PC-9 (cell line): ENCODE measurements around the gene PSMD13. TPM values are rescaled to one million over a fixed set of nuclear protein-coding genes. Genes with fewer than 3 reads are reported as not detected.

Experiments used
- BruUV-seq: library from RNA; stranded (reverse); fragments of 400-500 nt; replicated peaks from 2 replicates; lab custom pipeline; 2021; lab: Mats Ljungman, UMichigan
- CTCF ChIA-PET: fragments of 300-600 bp; sonication (Branson Sonifier 250); formaldehyde crosslinking; loops from one replicate; lab custom pipeline; 2022; ENCODE audit warnings: antibody characterized with exemption; lab: Charles Lee
- POLR2A ChIA-PET: fragments of 300-600 bp; sonication (Branson Sonifier 250); formaldehyde crosslinking; loops from one replicate; lab custom pipeline; 2022; ENCODE audit warnings: antibody characterized with exemption; ENCODE audit not compliant: unreplicated experiment; lab: Charles Lee
- DNase-seq, 2 experiments: peaks; one replicate each; pipeline versions ENCODE4 v3.0.0 to v3.0.0-alpha.2; 2015 to 2022; ENCODE audit warnings: mixed read lengths in 1 of 2
- H2AFZ ChIP-seq: fragments of 200-600 bp; sonication (generic); 2 replicates; pipeline ENCODE4 v1.8.1; 2017; ENCODE audit warnings: antibody characterized with exemption
- H3F3A ChIP-seq: fragments of 200-600 bp; sonication (generic); 2 replicates; pipeline ENCODE4 v1.8.1; 2017; ENCODE audit warnings: antibody characterized with exemption, mild to moderate bottlenecking, low read depth; ENCODE audit not compliant: insufficient read depth
- H3K27ac ChIP-seq: fragments of 200-600 bp; sonication (generic); 2 replicates; pipeline ENCODE4 v1.6.1; 2016; ENCODE audit warnings: mixed run types
- H3K27me3 ChIP-seq: fragments of 200-600 bp; sonication (generic); 2 replicates; pipeline ENCODE4 v1.6.1; 2016; ENCODE audit warnings: low read depth, mixed run types; ENCODE audit not compliant: insufficient read depth
- H3K36me3 ChIP-seq: fragments of 200-600 bp; sonication (generic); 2 replicates; pipeline ENCODE4 v1.6.1; 2016; ENCODE audit warnings: low read depth, mixed run types
- H3K4me1 ChIP-seq: fragments of 200-600 bp; sonication (generic); replicated peaks from 2 replicates; pipeline ENCODE4 v1.6.1; 2016; ENCODE audit warnings: mixed run types; ENCODE audit not compliant: insufficient read depth
- H3K4me2 ChIP-seq: fragments of 200-600 bp; sonication (generic); 2 replicates; pipeline ENCODE4 v1.6.1; 2017; ENCODE audit warnings: mixed run types
- H3K4me3 ChIP-seq: fragments of 200-600 bp; sonication (generic); 2 replicates; pipeline ENCODE4 v1.6.1; 2016; ENCODE audit warnings: mixed run types
- H3K79me2 ChIP-seq: fragments of 200-600 bp; sonication (generic); 2 replicates; pipeline ENCODE4 v1.6.1; 2017; ENCODE audit warnings: low read depth, mixed run types
- H3K9me2 ChIP-seq: fragments of 200-600 bp; sonication (generic); 2 replicates; pipeline ENCODE4 v1.8.1; 2017; ENCODE audit warnings: mild to moderate bottlenecking; ENCODE audit not compliant: insufficient read depth
- H3K9me3 ChIP-seq: fragments of 200-600 bp; sonication (generic); 2 replicates; pipeline ENCODE4 v1.8.1; 2016; ENCODE audit warnings: low read depth; ENCODE audit not compliant: insufficient read depth
- H4K20me1 ChIP-seq: fragments of 200-600 bp; sonication (generic); 2 replicates; pipeline ENCODE4 v1.8.1; 2017; ENCODE audit not compliant: insufficient read depth
- EZH2 ChIP-seq: fragments of 200-600 bp; sonication (generic); IDR thresholded peaks from 2 replicates; pipeline ENCODE4 v1.8.0; 2017; ENCODE audit warnings: antibody characterized with exemption, low read depth
- intact Hi-C: fragments of 100-400 bp; cut with micrococcal nuclease; formaldehyde crosslinking; loops from one replicate; pipeline ENCODE4 v1.10.0; 2022; ENCODE audit not compliant: unreplicated experiment
- total RNA-seq: library from RNA; stranded (reverse); gene quantifications from 2 replicates; pipeline ENCODE4 v1.2.3, GENCODE V29; 2021
- TF ChIP-seq, protein P1 (sequence below): fragments of 200-600 bp; sonication (generic); conservative IDR thresholded peaks from 2 replicates; pipeline ENCODE4 v1.6.1; 2017; ENCODE audit warnings: mixed run types, antibody characterized with exemption, mild to moderate bottlenecking, moderate library complexity

The PSMD13 gene
- total RNA-seq, 1 experiment from 2014 or later: 143 TPM

DNA sequence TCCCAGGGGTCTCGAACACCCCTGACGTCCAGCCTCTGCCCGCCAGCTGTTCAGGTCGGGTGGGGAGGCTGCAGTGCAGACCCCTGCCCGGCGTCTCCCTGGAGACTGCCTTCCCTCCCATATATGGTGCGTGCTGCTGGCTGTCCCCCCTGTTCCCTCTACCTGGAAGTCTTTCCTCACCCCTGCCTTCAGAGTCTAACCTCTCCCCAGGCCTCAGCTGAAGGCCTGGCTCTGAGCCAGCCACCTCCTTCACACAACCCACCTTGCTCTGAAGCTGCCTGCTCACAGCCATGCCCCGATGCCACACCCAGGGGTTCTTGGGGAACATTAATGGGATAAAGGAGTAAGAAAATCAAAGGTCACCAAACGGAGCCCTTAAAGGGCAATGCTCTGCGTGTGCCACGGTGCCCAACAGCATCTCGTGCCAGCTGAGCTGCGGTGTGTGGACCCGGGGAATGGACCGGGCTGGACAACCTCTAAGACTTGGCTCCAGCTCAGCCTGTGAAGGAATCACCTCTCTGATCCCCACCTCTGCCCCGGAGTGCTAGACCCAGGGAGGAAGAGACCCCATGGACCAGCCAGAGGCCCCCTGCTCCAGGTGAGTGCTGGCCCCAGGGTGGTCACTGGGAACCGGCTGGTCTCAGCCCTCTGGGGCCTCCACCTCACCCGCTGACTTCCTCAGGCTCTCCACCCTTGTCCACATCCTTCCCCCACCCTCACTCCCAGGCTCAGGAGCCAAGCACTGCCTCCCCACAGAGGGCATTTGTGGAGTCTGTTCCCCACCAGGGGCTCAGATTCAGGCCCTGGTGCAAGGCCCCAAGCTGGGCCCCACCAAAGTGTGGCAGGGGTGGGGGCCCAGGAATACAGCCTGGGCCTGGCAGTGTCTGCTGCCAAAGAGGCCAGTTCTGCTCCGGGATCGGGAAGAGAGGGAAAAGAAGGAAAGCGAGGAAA, 41.5 kb downstream of the PSMD13 start, which contains the start of gene NLRP6:
TSS of gene NLRP6 (plus strand) at position 407 of the 951 bp plus-strand sequence. CDS start at position 570, 163 bp downstream.
- no peaks in the 10 kb centered on the region for H3K36me3 ChIP-seq

DNA sequence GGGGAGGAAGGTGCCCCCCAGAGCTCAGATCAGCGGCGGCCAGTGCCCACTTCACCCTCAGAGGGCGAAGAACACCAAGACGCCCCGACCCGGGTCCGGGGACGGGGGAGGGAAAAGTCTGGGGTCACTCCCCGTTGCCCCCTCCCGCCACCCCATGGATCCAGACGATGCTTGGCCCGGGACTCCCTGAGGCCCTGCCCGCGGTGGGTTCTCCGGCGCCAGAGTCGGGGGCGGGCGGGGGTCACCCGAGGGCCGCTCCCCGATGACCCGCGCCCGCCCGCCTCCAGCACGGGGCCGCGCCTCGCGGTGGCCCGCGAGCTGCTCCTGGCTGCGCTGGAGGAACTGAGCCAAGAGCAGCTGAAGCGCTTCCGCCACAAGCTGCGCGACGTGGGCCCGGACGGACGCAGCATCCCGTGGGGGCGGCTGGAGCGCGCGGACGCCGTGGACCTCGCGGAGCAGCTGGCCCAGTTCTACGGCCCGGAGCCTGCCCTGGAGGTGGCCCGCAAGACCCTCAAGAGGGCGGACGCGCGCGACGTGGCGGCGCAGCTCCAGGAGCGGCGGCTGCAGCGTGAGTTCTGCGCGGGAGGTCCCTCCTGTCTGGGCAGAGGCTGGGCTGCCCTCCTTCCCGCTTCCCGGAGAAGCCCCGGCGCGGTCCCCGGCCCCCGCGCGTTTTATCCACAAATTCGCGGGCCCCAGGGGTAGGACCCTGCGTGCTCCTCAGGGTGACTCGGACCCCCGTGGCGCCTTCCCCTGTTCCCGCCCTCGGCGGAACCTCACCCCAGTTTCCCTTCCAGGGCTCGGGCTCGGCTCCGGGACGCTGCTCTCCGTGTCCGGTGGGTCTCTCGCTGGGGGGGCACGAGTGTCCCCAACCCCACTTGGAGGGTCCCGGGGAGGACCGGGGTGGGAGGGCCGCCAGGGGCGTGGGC, 42.5 kb downstream of the PSMD13 start:
- no peaks in the 10 kb centered on the region for H3K9me2 ChIP-seq
- H2AFZ ChIP-seq: no peak overlapping the region
- H3K79me2 ChIP-seq: no peaks in the 10 kb centered on the region
- H4K20me1 ChIP-seq: no peaks in the 10 kb centered on the region
- H3K27ac ChIP-seq: no peak overlapping the region
- no peaks in the 10 kb centered on the region for H3K4me1 ChIP-seq
- intact Hi-C loops: no loop called here
- H3K27me3 ChIP-seq: no peaks in the 10 kb centered on the region
- no peak overlapping the region for H3K4me2 ChIP-seq
- H3K9me3 ChIP-seq: no peaks in the 10 kb centered on the region
- no TSS peak for BruUV-seq
- DNase-seq: no peak
- ChIA-PET POLR2A (no interaction called here), CTCF (no interaction called here)
- no peaks in the 10 kb centered on the region for H3F3A ChIP-seq
- no peak for TF ChIP-seq EZH2
- TF ChIP-seq, protein P1, sequence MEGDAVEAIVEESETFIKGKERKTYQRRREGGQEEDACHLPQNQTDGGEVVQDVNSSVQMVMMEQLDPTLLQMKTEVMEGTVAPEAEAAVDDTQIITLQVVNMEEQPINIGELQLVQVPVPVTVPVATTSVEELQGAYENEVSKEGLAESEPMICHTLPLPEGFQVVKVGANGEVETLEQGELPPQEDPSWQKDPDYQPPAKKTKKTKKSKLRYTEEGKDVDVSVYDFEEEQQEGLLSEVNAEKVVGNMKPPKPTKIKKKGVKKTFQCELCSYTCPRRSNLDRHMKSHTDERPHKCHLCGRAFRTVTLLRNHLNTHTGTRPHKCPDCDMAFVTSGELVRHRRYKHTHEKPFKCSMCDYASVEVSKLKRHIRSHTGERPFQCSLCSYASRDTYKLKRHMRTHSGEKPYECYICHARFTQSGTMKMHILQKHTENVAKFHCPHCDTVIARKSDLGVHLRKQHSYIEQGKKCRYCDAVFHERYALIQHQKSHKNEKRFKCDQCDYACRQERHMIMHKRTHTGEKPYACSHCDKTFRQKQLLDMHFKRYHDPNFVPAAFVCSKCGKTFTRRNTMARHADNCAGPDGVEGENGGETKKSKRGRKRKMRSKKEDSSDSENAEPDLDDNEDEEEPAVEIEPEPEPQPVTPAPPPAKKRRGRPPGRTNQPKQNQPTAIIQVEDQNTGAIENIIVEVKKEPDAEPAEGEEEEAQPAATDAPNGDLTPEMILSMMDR: no peak
- H3K36me3 ChIP-seq: no peaks in the 10 kb centered on the region
- no peak overlapping the region for H3K4me3 ChIP-seq

More for the DNA sequence above, 41.5 kb downstream of the PSMD13 start, which contains the start of gene NLRP6:
- H3K4me1 ChIP-seq: no peaks in the 10 kb centered on the region
- no TSS peak for BruUV-seq
- no peaks in the 10 kb centered on the region for H3K9me2 ChIP-seq
- no peaks in the 10 kb centered on the region for H3F3A ChIP-seq
- no peak within 1 kb of the TSS for H3K4me3 ChIP-seq
- H3K79me2 ChIP-seq: no peaks in the 10 kb centered on the region
- H4K20me1 ChIP-seq: no peaks in the 10 kb centered on the region
- H3K4me2 ChIP-seq: no peak within 1 kb of the TSS
- no peak for DNase-seq
- H3K27me3 ChIP-seq: no peaks in the 10 kb centered on the region
- H3K9me3 ChIP-seq: no peaks in the 10 kb centered on the region
- ChIA-PET POLR2A (no interaction called here), CTCF (no interaction called here)
- H3K27ac ChIP-seq: no peak within 1 kb of the TSS
- intact Hi-C loops: no loop called here
- TF ChIP-seq EZH2: no peak
- TF ChIP-seq, protein P1: no peak
- no peak within 1 kb of the TSS for H2AFZ ChIP-seq

DNA sequence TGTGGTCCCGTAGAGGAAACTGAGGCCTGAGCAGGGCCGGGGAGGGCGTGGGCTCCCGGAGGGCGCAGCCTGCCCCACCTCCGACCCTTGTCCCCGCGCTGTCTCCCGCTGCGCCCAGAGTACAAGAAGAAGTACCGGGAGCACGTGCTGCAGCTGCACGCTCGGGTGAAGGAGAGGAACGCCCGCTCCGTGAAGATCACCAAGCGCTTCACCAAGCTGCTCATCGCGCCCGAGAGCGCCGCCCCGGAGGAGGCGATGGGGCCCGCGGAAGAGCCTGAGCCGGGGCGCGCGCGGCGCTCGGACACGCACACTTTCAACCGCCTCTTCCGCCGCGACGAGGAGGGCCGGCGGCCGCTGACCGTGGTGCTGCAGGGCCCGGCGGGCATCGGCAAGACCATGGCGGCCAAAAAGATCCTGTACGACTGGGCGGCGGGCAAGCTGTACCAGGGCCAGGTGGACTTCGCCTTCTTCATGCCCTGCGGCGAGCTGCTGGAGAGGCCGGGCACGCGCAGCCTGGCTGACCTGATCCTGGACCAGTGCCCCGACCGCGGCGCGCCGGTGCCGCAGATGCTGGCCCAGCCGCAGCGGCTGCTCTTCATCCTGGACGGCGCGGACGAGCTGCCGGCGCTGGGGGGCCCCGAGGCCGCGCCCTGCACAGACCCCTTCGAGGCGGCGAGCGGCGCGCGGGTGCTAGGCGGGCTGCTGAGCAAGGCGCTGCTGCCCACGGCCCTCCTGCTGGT, 43.4 kb downstream of the PSMD13 start:
- intact Hi-C loops: no loop called here
- CTCF ChIA-PET: no interaction called here
- Histone ChIP-seq H3K27ac (no peak overlapping the region), H3K4me1 (no peaks in the 10 kb centered on the region), H3K36me3 (no peaks in the 10 kb centered on the region), H3K79me2 (no peaks in the 10 kb centered on the region), H2AFZ (no peak overlapping the region), H3K9me2 (no peaks in the 10 kb centered on the region), H3F3A (no peaks in the 10 kb centered on the region), H3K4me2 (no peak overlapping the region), H4K20me1 (no peaks in the 10 kb centered on the region), H3K9me3 (no peaks in the 10 kb centered on the region), H3K4me3 (no peak overlapping the region), H3K27me3 (no peaks in the 10 kb centered on the region)
- no TSS peak for BruUV-seq
- DNase-seq: no peak
- POLR2A ChIA-PET: interaction anchor here (0.5 kb wide), 1 partner anchor 13 kb away, joined by 3 read pairs; no protein-coding TSS in a partner anchor
- TF ChIP-seq, protein P1: no peak
- no peak for TF ChIP-seq EZH2
